K562 treated with DMSO at 1 percent for 24 hours (cell line): Measurements from ENCODE around the gene RAI14. TPM values are rescaled to one million over a fixed set of nuclear protein-coding genes. Genes with fewer than 3 reads are reported as not detected.

Experiments
- total RNA-seq: library from RNA; unstranded; fragments of 300-600 nt; gene quantifications from 2 replicates; pipeline ENCODE4 v1.2.3, GENCODE V29; 2022; ENCODE audit warnings: low read depth; ENCODE audit not compliant: insufficient read depth

RAI14 gene
- total RNA-seq: 23.0 and 34.2 TPM in 2 replicates

DNA sequence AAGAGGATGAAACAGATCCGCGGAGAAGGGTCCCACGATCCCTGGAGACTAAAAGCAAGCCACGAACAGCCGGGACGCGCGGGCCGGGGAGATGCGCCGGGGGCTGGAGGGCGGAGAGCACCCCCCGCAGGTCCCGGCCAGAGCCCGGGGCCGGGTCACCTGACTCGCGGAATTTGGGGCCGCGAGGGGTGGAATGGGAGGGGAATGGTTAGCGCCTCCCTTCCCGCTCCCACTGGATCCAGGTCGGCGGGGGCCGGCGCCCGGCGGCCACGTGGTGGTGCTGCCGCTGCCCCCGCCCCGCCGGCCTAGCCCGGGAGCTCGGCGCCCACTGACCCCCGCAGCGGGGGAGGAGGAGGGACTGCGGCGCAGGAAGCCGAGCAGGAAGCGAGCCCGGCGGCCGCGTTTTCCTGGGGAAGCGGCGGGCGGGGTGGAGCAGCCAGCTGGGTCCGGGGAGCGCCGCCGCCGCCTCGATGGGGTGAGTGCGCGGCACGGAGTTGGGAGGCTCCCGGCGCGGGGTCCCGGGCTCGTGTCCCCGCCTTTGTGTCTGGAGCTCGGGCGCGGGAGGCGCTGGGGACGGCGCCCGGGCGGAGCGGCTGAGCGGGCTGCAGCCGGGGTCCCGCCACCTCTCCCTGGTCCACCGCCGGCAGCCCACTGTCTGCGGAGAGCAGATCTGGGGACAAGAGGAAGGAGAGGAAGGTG, at the start of gene RAI14:
Gene RAI14 (plus strand): TSS at position 328 of the 699 bp plus-strand sequence. CDS start 30,592 bp downstream, outside the sequence.

DNA sequence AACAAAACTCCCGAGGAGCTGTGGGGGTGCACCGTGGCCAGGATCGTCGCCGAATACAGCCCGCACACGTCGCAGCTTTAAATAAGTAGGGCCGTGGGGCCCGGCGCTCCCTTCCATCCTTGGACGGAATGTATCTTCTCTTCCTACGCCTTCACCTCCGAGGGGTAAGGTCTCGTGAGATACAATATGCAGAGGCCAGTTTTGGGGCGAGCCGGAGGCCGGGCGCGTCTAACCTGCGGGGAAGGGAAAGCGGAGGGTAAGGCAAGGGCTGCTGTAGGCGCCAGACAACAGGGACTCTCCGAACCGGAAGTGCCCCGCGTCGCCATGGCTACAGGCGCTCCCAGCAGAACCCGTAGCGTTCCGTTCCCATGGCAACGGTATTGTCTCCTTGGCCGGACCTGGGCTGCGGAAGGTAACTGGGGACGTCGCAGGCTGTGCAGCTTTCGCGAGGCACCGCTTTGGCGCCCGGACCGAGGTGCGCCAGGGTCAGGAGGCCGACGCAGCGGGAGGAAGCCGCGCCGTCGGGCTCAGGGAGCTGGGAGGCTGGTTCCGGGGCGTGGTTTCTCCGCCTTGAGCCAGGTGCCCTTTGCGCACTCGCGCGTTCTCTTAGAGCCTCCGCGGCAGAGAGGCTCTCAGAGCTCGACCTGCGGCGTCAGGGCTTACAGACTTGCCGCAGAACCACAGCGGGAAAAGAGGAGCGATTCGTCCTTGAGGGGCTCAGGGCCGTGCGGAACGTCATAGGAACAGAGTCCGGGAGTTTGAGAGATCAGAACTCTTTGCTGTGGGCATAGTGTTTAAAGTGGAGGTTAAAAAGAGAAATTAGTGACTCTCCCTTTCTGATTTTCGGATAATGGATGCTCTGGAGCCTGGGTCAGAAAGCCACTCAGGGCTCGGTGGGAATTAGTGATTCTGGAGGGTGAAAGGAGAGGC, 182.9 kb downstream of the RAI14 start, which contains the start of gene TTC23L:
Gene TTC23L (plus strand): TSS at position 380 of the 930 bp plus-strand sequence. CDS start 1,508 bp downstream, outside the sequence.

Other genes starting within 250 kb of the RAI14 start
- gene TTC23L, start 182.8 kb downstream of the RAI14 start, total RNA-seq: 0.43 TPM in 1 of 2 replicates, not detected in the other